AG09309 (cell line): ENCODE data around the gene PYGO1.

Experiments
- DNase-seq: peaks from one replicate; pipeline ENCODE4 v3.0.0-alpha.2; 2010; ENCODE audit warnings: low read depth
- H3K4me3 ChIP-seq: 2 replicates; pipeline ENCODE4 v1.5.1; 2011; ENCODE audit warnings: mild to moderate bottlenecking, low read depth, low read length, moderate library complexity; ENCODE audit not compliant: control insufficient read depth
- CTCF ChIP-seq: IDR thresholded peaks from 2 replicates; pipeline ENCODE4 v1.5.1; 2011; ENCODE audit warnings: mild to moderate bottlenecking, low read depth, low read length, inconsistent platforms; ENCODE audit not compliant: insufficient read depth, control insufficient read depth; ENCODE audit errors: missing control alignments

The PYGO1 gene

GRCh38 chr15:55588070-55588814 is at the start of gene PYGO1:
PYGO1 (minus strand) TSS chr15:55588345; CDS start chr15:55587883, 462 bp downstream.
- no peak for TF ChIP-seq CTCF
- H3K4me3 ChIP-seq, result peak within 1 kb of the TSS; percentile 66
- no peak for DNase-seq

GRCh38 chr15:55637086-55637485 is 48.9 kb upstream of the PYGO1 start:
- TF ChIP-seq CTCF, result no peak
- DNase-seq, result no peak
- H3K4me3 ChIP-seq, result no peak overlapping the region

- TF ChIP-seq CTCF, result no peak
- DNase-seq, result no peak
- no peak overlapping the region for H3K4me3 ChIP-seq
Measured at GRCh38 chr15:55633731-55634130, 45.6 kb upstream of the PYGO1 start.

- no peak for TF ChIP-seq CTCF
- H3K4me3 ChIP-seq, result no peak overlapping the region
- no peak for DNase-seq
Measured at GRCh38 chr15:55632434-55632833, 44.3 kb upstream of the PYGO1 start.

GRCh38 chr15:55630858-55631257 is 42.7 kb upstream of the PYGO1 start:
- H3K4me3 ChIP-seq, result no peak overlapping the region
- no peak for TF ChIP-seq CTCF
- no peak for DNase-seq

- no peak for TF ChIP-seq CTCF
- no peak overlapping the region for H3K4me3 ChIP-seq
- no peak for DNase-seq
Measured at GRCh38 chr15:55628369-55628730, 40.2 kb upstream of the PYGO1 start.
